HG03135 (cell line): ENCODE results near the gene ATOH7.
"Not testable (repeated sequence)": the region's sequence is repeated elsewhere in the genome, so short reads cannot be mapped to it uniquely, and the experiment has no call there.

Experiments used
- ATAC-seq: cut with Tn5 transposase; IDR thresholded peaks from one replicate; pipeline ENCODE4 v1.9.1; 2021; ENCODE audit warnings: mild to moderate bottlenecking, moderate library complexity; ENCODE audit not compliant: unreplicated experiment

Gene ATOH7

DNA sequence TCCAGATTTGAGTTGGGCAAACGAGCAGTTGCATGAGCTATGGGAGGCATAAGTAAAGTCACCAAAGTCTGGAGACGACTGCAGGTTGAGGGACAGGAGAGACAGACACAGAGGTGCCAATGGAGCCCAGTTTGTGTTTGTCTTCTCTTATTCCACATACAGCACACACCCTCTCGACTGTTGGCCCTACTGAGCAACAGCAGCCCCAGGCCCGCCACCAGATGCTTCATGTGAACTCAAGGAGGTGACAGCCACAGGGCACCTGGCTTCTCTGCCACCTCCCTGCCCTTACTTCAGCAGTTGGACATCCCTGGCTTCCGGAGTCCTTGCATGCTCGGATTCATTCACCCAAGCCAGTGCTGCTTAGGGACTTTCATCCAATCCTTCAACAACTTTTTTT, 6.5 kb upstream of the ATOH7 start:
- ATAC-seq: no peak

DNA sequence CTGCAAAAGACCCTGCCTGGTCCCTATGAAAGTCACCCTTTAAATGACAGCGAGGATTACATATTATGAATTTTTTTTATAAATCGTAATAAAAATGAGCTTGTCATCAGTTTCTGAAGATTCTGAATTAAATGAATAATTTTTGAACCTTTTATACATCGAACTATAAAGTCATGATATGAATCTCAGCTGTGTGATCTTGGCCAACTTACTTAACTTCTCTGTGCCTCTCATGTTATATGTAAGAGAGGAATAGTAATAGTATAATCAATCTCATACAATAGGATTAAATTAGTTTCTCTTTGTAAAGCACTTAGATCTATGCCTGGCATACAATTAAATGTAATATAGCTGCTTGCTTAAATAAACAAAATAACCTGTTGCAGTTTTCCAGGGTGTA, 5.3 kb upstream of the ATOH7 start:
- ATAC-seq: no peak

DNA sequence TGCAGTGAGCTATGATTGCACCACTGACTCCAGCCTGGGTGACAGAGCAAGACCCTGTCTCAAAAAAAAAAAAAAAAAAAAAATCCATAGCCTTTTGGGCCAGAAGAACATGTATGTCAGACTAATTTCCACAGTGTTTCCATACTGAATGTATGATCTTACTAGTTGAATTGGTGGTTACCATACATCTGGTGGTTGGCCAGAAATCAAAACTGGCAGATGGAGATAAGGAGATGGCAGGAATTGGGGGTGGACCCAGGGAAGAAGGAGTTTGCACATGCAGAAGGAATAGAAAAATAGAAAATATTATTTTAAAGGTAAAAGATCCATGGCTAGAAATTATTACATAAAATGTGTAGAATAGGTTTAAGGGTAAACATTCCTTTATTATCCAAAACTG, 3.7 kb upstream of the ATOH7 start:
- no peak for ATAC-seq

GRCh38 chr10:68235111-68235510, 3.2 kb upstream of the ATOH7 start:
- ATAC-seq: no peak

DNA sequence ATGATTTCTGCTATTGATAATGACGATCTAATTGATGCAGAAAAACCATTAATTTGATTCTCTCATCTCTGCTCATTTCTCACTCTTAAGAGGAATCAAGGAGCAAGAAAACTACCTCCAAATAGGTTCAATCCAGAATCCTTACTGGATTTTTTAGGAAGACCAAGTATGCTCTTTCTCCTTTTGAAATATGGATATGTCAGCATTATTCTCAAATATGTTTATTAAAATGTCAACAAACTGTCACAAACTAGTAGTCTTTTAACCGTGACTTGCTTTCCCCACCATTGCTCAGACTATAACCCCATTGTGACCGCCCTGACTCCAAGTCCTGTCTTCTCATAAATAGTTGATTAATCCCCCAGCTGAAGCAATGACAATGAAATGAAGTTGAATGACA, 1.1 kb upstream of the ATOH7 start:
- ATAC-seq: no peak

DNA sequence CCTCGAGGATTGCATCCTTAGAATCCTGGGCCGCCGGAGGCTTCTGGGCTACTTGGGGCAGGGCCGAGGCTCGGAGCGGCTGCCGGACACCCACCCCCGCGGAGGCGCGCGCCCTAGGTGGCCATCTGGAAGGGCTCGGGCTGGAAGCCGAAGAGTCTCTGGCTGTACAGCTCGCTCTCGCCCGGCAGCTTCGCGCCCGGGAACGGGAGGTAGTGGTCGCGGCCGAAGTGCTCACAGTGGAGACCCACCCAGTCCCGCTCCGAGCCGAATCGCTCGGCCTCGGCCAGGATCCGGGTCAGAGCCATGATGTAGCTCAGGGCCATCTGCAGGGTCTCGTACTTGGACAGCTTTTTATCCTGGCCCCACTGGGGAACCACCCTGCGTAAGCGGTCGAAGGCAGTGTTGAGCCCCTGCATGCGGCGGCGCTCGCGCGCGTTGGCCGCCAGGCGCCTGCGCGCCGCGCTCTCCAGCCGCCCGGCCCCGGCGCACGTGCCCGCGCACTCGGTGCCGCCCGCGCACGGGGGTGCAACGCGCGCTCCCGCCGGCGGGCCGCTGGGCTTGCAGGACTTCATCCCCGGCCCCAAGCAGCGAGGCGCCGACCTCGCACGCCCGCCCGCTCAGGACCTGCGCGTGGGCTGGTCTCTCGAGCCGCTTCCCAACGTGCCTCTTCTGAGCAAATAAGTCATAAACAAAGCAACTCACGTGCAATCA, 652 bp downstream of the ATOH7 start:
- ATAC-seq: peak; percentile 88

DNA sequence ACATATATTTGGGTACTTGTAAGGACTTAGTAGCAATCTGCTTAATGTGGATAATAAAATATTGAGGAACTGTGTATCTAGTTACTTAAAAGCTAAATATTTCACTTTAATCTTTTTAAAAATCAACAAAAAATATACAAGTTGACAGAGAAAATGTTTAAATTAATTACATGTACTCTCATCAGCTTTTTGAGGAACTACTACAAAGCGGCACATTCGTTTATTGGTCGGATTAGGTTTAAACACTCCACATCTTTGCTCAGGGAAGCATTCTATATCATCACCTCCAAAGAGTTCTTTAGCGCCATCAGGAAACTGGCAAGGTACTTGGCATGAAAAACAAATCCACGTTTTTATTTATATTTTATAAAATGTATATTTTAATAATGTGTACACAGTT, 1.6 kb downstream of the ATOH7 start:
- no peak for ATAC-seq

DNA sequence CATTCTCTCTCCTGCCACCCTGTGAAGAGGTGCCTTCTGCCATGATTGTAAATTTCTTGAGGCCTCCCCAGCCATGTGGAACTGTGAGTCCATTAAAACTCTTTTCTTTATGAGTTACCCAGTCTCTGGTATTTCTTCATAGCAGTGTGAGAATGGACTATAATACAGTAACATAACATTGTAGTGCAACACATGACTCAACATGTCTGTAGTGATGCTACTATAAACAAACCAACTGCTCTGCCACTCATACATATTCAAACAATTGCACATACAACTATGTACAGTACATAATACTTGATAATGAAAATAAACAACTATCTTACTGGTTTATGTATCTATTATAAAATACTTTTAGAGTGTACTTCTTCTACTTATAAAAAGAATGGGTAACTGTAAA, 7.1 kb downstream of the ATOH7 start:
- ATAC-seq: no peak

- ATAC-seq: no peak
These were observed 8.3 kb downstream of the ATOH7 start for GRCh38 chr10:68223535-68224165.

DNA sequence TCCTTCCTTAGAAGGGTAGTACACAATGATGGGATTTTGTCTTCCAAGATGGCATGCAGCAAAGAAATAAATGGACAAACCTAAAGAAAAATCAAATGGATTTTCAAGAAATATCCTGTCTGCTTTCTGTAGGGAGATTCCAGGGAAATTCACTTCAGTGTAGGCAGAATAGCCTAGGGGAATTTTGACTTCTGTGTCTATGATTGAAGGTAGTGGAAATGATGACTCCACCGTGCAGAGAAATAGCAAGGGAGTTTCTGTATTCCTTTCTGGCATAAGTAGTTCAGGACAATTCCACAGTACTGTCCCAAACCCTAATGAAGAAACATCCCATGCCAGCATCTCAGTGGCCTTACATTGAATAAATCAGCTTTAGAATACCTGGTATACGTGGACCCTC, 9.5 kb downstream of the ATOH7 start:
- ATAC-seq: no peak

GRCh38 chr10:68221196-68221595, 10.7 kb downstream of the ATOH7 start:
- ATAC-seq: no peak

GRCh38 chr10:68218786-68219185, 13.1 kb downstream of the ATOH7 start:
- no peak for ATAC-seq

DNA sequence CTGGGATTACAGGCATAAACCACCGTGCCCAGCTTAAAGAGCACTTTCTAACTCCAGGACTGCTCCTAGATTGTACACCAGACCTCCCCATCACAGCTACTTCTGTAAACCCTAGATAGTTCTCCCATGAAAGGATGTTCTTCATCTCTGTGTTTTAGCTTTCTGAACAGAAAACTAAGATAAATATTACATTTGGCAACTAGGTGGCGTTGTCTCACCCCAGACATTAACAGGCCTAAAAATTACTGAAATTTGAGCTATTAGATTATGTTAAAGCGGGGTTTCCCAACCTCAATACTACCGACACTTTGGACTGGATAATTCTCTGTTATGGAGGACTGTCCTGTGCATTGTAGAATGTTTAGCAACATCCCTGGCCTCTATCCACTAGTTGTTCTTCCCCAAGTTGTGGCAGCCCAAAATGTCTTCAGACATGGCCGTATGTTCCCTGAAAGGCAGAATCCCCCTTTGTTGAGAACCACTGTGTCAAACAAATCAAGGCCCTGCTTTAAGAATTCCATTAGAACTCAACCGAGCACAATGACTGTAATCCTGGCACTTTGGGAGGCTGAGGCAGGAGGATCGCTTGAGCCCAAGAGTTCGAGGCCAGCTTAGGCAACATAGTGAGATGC, 19.1 kb downstream of the ATOH7 start:
- no peak for ATAC-seq

DNA sequence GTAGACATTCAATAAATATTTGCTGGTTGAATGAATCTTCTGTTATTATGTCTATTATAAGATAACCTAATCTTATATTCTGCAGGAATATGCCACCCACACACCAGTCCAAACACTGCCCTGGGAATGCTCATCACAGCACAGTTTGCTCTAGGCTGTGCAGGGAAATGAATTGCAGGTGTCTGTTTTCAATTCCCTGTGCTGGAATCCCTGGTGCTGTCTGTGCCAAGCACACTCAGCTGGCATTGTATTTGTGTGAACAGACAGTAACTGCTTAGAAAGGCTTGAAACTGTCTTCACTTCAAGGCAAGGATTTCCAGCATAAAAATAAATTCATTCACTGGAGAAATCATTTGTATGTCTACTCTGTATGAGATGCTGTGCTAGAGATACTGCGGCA, 20.2 kb downstream of the ATOH7 start:
- no peak for ATAC-seq

- no peak for ATAC-seq
These were observed 23.4 kb downstream of the ATOH7 start for GRCh38 chr10:68208424-68209042.

DNA sequence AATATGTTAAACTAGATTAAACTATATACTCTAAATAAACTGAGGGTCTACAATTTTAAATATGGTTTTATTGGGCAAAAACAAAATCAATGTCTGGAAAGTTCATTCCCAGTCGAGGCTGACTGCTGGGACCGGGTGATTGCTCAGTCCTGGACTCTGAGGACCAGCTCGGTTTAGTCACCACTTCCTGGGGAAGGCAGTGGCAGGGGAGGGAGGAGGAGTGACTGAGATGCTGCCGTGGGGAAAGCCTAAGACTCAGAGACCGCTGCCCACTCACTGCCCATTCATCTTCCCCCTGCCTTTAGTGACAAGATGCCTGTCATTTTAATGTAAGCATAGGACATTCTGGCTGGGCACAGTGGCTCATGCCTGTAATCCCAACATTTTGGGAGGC, 29.0 kb downstream of the ATOH7 start:
- ATAC-seq: no peak

DNA sequence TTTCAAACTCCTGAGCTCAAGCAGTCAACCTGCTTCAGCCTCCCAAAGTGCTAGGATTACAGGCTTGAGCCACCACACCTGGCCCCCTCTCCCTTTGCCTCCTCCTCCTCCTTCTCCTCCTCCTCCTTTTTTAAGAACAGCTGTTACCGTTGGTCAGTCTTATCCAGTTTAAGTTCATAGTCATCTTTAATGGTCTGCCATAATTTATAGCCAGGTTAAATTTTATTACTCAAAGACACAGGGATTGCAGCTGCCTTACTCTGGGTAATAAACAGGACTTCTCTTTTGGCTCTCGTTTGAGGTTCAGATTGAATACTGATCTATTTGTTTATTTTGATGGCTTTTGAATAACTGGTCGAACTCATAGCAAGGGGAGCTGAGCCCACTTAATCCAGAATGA, 35.2 kb downstream of the ATOH7 start:
- ATAC-seq: no peak

- not testable (repeated sequence) for ATAC-seq
These were observed 36.1 kb downstream of the ATOH7 start for GRCh38 chr10:68195776-68196175.

GRCh38 chr10:68194290-68194689, 37.6 kb downstream of the ATOH7 start:
- ATAC-seq: no peak

- no peak for ATAC-seq
These were observed 39.8 kb downstream of the ATOH7 start for GRCh38 chr10:68192113-68192512.

- no peak for ATAC-seq
These were observed 43.1 kb downstream of the ATOH7 start for GRCh38 chr10:68188835-68189234.

- no peak for ATAC-seq
These were observed 46.8 kb downstream of the ATOH7 start for GRCh38 chr10:68185085-68185484.
